Esophagus muscularis mucosa (tissue), 4 donors: Measurements from ENCODE around the gene RAF1. TPM values are rescaled to one million over a fixed set of nuclear protein-coding genes. Genes with fewer than 3 reads are reported as not detected.

Experiments
- DNase-seq: peaks from one replicate; pipeline ENCODE4 v3.0.0-alpha.2; 2017; ENCODE audit errors: extremely low spot score
- H3K27ac ChIP-seq, 4 donors: fragments of 200-600 bp; sonication (generic); replicated peaks in 1 of 4; 1 replicate in 3 of 4; 2 replicates in 1 of 4; pipeline ENCODE4 v1.5.1; 2016 to 2019; ENCODE audit warnings: mild to moderate bottlenecking in 1 of 4
- H3K27me3 ChIP-seq, 4 donors: fragments of 200-600 bp; sonication (generic); one replicate each; pipeline versions ENCODE4 v1.5.1 to v1.6.0; 2016 to 2019
- H3K36me3 ChIP-seq, 4 donors: fragments of 200-600 bp; sonication (generic); one replicate each; pipeline ENCODE4 v1.5.1; 2016 to 2019
- H3K4me1 ChIP-seq, 4 donors: fragments of 200-600 bp; sonication (generic); one replicate each; pipeline ENCODE4 v1.5.1; 2016 to 2019
- H3K4me3 ChIP-seq, 4 donors: fragments of 200-600 bp; sonication (generic); 1 replicate in 2 of 4; 2 replicates in 2 of 4; pipeline ENCODE4 v1.5.1; 2016 to 2019; ENCODE audit warnings: mild to moderate bottlenecking in 4 of 4, moderate library complexity in 1 of 4
- H3K9me3 ChIP-seq, 4 donors: fragments of 200-600 bp; sonication (generic); 1 replicate in 3 of 4; 2 replicates in 1 of 4; pipeline ENCODE4 v1.5.1; 2016 to 2019
- CTCF ChIP-seq, 3 experiments: fragments of 200-600 bp in 2 of 3; fragments of 450-650 bp in 1 of 3; sonication (generic) in 2 of 3; IDR thresholded peaks; one replicate each; pipeline ENCODE4 v1.5.1; 2017 to 2019; ENCODE audit warnings: antibody characterized with exemption in 3 of 3, mild to moderate bottlenecking in 2 of 3, moderate library complexity in 1 of 3
- EP300 ChIP-seq: sonication (generic); formaldehyde crosslinking; IDR thresholded peaks from one replicate; pipeline ENCODE4 v1.6.1; 2017; ENCODE audit warnings: antibody characterized with exemption
- POLR2A ChIP-seq: fragments of 450-650 bp; IDR thresholded peaks from one replicate; pipeline ENCODE4 v1.6.1; 2017; ENCODE audit warnings: antibody characterized with exemption, moderate library complexity, mild to moderate bottlenecking, low read depth
- POLR2AphosphoS5 ChIP-seq, 2 donors: sonication (generic); formaldehyde crosslinking; IDR thresholded peaks; one replicate each; pipeline ENCODE4 v1.6.1; 2017; ENCODE audit warnings: antibody characterized with exemption in 2 of 2
- WGBS: methylation state at CpG from one replicate; pipeline ENCODE4 v1.1.5; 2018; 5-methylcytosine and 5-hydroxymethylcytosine counted together
- intact Hi-C: fragments of 100-400 bp; cut with DNase I; formaldehyde crosslinking; loops from one replicate; pipeline ENCODE4 v1.15.1; 2023
- total RNA-seq, 4 donors: library from RNA; depleted of rRNA; stranded (reverse); fragments of >200 nt; gene quantifications; one replicate each; pipeline versions ENCODE4 v1.1.0 to v1.2.1, GENCODE V29; 2016

The RAF1 gene
- total RNA-seq, 4 donors from 2014 or later, result 113 to 153 (median 116) TPM

GRCh38 chr3:12591997-12592715 is 71.8 kb downstream of the RAF1 start:
- no peaks in the 10 kb centered on the region for H3K9me3 ChIP-seq
- H3K4me1 ChIP-seq, result peaks cover 0 to 7% (median 0%) of the 10 kb centered on the region in 4 donors
- peaks cover 29 to 99% (median 95%) of the 10 kb centered on the region in 4 donors for H3K36me3 ChIP-seq
- no peak overlapping the region for H3K4me3 ChIP-seq
- 89% methylated on average over 4 of the region's 4 CpGs for WGBS
- DNase-seq, result no peak
- no peaks in the 10 kb centered on the region for H3K27me3 ChIP-seq
- TF ChIP-seq POLR2AphosphoS5 (IDR thresholded peaks at IDR 0.05) (no peak), POLR2A (no peak), EP300 (no peak), CTCF (IDR thresholded peaks at IDR 0.05) (no peak)
- intact Hi-C loops, result no loop called here
- H3K27ac ChIP-seq, result peak overlapping the region in 1 of 4 donors; percentile 15

- intact Hi-C loops, result no loop called here
- Histone ChIP-seq H3K27me3 (no peaks in the 10 kb centered on the region), H3K27ac (no peak overlapping the region), H3K4me3 (no peak overlapping the region), H3K9me3 (no peaks in the 10 kb centered on the region), H3K4me1 (peaks cover 0 to 7% (median 0%) of the 10 kb centered on the region in 4 donors), H3K36me3 (peaks cover 25 to 99% (median 93%) of the 10 kb centered on the region in 4 donors)
- no peak for DNase-seq
- WGBS, result 98% methylated on average over 6 of the region's 6 CpGs
- TF ChIP-seq EP300 (no peak), CTCF (IDR thresholded peaks at IDR 0.05) (no peak), POLR2AphosphoS5 (IDR thresholded peaks at IDR 0.05) (no peak), POLR2A (no peak)
Measured at GRCh38 chr3:12591456-12591855, 72.5 kb downstream of the RAF1 start.

GRCh38 chr3:12590096-12590495 is 73.8 kb downstream of the RAF1 start:
- no peaks in the 10 kb centered on the region for H3K9me3 ChIP-seq
- WGBS, result 95% methylated on average over 3 of the region's 4 CpGs
- H3K27ac ChIP-seq, result no peak overlapping the region
- intact Hi-C loops, result no loop called here
- TF ChIP-seq POLR2AphosphoS5 (IDR thresholded peaks at IDR 0.05), result no peak
- TF ChIP-seq CTCF (IDR thresholded peaks at IDR 0.05), result no peak
- no peak for DNase-seq
- H3K4me1 ChIP-seq, result peaks cover 0 to 7% (median 0%) of the 10 kb centered on the region in 4 donors
- H3K4me3 ChIP-seq, result no peak overlapping the region
- H3K36me3 ChIP-seq, result peaks cover 21 to 99% (median 93%) of the 10 kb centered on the region in 4 donors
- H3K27me3 ChIP-seq, result no peaks in the 10 kb centered on the region

DNA sequence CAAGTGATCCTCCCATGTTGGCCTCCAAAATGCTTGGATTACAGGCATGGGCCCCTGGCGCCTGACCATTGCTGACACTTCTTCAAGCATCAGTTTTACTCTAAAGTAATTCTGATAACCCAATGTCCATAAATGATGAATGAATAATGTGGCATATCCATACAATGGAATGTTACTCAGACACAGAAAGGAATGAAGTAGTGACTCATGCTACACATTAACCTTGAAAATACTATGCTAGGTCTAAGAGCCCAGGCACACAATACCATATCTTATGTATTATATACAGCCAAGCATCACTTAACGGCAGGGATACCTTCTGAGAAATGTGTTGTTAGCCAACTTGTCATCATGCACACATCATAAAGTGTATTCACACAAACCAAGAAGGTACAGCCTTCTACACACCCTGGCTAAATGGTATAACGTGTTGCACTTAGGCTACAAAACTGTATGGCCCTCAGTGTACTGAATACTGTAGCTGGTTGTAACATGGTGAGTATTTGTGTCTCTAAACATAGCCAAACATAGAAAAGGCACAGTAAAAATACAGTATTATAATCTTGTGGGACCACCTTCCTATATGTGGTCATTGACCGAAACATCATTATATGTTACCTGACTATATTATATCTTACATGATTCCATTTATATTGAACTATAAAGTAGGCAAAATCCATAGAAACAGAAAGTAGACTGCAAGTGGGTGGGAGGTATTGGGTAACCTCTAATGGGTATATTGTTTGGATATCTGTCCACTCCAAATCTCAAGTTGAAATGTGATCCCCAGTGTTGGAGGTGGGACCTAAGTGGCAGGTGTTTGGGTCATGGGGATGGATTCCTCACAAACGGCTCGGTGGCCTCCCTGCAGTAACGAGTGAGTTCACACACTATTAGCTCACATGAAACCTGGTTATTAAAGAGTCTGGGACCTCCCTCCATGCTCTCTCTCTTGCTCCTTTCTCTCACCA is 75.6 kb downstream of the RAF1 start:
- Histone ChIP-seq H3K4me3 (no peak overlapping the region), H3K36me3 (peaks cover 38 to 99% (median 93%) of the 10 kb centered on the region in 4 donors), H3K4me1 (peaks cover 0 to 7% (median 0%) of the 10 kb centered on the region in 4 donors), H3K27me3 (no peaks in the 10 kb centered on the region), H3K9me3 (no peaks in the 10 kb centered on the region), H3K27ac (no peak overlapping the region)
- 76% methylated on average over 7 of the region's 7 CpGs for WGBS
- no peak for DNase-seq
- intact Hi-C loops, result no loop called here
- TF ChIP-seq POLR2AphosphoS5 (IDR thresholded peaks at IDR 0.05) (peak in 1 of 2 donors; percentile 4), CTCF (IDR thresholded peaks at IDR 0.05) (no peak), POLR2A (no peak), EP300 (no peak)
